ENCODE measurements around the gene MTHFR.

Gene MTHFR

DNA sequence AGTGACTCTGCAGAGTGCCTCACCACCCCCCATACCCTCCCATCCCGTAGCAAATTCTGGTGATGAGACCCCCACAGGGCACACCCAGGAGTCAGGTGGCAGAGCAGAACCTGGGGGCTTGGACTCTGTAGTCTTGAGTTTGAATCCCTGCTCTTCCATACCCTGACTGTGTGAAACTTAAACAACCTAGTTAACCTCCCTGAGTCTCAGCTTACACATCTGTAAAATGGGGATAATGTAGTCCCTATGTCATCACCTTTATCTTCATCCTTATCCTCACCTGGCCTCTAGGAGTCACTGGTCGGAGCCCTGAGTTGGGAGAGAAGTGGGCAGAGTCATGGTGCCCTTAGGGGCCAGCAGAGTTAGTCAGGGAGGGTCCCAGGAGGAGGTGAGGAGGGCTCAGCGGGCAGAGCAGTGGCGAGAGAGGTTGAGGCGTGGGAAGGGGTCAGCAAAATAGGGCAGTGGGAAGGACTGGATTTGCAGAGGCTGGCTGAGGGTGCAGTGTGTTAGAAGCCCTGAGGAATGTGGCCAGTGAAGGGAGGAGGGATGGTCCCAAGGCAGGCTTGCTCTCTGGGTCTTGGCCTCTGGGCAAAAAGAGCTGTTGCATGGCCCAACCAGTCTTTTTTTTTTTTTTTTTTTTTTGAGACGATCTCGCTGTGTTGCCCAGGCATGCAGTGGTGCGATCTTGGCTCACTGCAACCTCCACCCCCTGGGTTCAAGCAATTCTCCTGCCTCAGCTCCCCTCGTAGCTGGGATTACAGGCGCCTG, 25.2 kb downstream of the MTHFR start:
- no peak for DNase-seq

DNA sequence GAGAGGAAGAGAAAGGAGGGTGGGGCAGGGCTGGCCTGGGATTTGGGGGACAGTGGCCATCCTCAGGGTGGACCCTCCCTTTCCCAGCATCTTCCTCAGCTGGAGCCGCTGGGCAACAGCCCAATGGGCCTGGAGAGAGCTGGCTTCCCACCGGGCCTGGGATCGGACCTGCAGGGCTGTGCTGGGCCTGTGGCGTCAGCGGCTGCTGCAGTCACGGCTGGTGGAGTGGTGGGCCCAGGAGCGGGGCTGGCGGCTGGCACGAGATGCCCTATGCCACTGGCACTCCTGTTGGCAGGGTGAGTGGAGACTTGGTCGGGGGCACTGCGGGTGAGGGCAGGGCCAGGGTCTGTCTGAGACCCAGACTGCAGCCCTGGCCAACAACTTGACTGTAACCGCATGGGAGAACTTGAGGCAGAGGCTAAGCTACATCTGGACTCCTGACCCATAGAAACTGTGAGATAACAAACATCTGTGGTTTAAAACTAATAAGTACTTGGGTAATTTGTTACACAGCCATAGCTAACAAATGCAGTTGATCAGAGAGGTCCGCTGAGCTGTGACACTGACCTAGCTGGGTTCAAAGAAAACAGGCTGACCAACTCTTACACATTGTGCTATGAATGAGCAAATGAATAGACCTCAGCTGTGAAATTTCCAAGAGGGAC, 25.9 kb downstream of the MTHFR start:
- no peak for DNase-seq

DNA sequence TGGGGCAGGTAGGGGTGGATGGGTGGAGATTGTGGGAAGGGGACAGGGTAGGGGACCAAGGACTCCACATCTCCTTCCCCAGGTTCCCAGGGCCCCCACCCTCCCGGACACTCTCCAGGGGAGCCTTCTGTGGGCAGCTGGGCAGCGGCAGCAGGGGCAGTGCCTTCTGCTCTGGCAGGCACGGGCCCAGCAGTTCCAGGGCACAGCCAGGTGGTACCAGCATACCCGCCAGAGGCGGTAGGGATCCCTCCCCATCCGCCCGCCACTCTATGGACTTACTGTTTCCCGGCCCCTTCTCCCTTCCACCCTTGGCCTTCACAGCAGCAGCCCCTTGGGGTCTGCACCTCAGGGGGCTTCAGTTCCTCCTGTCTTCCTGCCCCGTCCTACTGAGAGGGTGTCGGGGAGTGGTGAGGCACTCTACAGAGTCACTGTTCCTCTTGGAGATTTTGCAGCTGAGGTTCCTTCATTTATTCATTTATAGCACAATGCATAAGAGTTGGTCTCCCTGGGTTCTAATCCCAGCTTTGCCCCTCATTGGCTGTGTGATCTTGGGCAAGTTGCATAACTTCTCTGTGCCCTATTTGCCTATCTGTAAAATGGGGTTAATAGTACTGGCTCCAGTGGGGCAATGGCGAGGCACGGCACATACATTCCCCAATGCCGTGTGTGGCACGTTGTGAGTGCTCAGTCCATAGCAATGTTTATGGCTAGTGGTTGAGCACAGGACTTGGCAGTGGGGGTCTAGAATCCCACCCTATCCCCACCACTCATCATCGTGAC, 26.7 kb downstream of the MTHFR start:
- no peak for DNase-seq

DNA sequence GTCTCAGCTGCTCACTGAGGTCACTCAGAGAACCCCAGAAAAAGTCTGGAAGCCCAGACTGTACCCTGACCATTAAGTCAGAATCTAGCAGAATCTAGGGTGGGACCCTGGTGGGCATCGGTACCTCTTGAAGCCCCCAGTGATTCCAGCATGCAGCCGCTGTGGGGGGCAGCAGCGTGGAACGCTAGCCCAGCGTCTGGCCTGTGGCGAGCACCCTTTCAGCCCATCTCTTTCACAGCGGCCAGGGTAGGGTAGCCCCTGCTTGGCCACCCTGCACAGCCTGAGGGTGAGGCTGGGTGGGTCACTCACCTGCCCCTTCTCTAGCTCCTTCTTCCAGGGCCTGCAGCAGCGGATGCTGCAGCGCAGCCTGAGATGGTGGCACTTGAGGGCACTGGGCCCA, 27.4 kb downstream of the MTHFR start:
- no peak for DNase-seq

DNA sequence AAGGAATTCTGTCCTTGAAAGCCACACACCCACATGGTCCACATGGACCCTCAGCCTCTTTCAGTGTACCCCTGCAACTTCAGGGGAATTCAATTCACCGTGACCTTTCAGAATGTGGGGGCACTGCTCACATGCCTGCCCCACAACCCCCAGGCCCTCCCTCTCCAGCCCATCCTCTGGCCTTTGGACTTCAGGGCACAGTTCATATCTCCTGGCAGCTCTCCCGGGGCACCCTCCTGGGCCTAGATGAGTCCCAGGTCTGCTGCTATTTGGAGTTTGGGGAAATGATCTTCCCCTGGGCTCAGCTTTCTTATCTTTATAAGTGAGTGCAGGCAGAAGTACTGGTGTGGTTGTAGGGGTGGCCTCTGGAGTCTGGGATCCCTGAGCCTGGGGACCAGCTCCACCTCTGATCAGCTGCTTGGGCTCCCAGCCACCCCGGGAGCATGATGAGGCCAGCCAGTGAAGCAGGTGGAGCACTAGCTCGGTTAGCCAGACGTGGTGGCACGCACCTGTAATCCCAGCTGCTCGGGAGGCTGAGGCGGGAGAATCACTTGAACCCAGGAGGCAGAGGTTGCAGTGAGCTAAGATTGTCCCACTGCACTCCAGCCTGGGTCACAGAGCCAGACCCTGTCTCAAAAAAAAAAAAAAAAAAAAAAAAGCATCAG, 28.0 kb downstream of the MTHFR start:
- DNase-seq, result no peak

DNA sequence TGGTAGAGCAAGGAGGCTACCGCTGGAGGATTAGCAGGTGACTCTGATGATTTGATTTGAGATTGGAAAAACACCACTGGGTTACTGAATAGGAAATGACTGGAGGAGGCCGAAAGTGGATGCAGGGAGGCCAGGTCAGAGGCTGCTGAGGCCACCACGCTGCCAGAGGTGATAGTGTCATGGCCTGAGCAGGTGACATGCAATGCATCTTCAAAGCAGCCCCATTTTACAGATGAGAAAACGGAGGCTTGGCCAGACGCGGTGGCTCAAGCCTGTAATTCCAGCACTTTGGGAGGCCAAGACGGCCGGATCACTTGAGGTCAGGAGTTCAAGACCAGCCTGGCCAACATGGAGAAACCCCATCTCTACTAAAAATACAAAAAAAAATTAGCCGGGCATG, 31.0 kb downstream of the MTHFR start:
- DNase-seq, result no peak

DNA sequence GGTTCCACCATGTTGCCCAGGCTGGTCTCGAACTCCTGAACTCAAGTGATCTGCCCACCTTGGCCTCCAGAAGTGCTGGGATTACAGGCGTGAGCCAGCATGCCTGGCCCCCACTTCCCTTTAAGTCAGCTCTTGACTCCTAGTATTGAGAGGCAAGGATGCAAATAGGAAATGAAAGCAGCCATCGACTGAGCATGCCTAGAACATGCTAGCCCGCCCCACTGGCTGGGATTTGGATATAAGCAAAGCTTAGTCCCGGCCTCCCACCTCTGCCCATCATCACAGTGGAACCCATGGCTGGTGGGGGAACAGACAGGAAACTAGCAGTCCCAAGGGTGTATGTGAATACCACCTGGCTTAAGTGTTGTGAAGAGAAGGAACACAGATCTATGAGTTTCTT, 33.3 kb downstream of the MTHFR start:
- peak; percentile 9 for DNase-seq

DNA sequence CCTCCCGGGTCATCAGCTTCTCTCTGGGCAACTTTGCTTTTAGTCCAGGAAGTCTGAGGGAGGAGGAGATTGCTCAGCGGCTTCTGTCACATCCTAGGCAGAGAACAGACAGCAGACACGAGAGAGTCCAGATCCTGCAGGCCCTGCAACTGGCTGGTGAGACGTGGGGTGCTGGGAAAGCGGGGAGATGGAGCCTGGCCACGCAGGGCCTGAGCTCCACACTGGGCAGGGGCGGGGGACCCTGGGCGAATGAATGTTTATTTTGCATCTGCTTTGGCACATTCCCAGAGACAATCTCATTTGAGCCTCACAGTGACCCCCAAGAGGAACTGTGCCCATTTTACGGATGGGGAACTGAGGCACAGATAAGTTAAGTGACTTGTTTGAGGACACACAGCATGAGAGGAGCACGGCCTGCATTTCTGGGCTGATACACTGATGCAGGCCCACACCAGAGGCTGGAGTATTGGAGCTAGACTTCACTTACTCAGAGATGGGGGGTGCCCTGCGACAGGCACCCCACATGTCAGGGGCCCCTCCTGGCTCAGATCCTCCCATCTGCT, 34.2 kb downstream of the MTHFR start:
- DNase-seq, result no peak

DNA sequence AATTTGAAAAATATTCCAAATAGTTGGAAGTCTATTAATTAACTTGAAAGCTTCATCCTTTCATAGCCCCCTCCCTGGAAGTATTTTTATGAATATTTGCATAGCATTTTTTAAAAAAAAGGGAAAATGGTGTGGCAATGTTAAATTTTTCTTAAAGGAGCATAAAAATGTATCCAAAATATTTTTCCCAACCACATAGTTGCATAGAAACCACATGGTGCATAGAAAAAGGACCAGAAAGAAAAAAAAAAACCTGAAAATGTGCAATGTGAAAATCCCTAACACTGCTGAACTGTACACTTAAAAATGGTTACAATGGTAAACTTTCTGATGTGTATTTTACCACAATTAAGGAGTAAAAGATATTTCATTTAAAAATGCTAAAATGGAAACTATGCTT, 35.8 kb downstream of the MTHFR start:
- DNase-seq, result no peak

DNA sequence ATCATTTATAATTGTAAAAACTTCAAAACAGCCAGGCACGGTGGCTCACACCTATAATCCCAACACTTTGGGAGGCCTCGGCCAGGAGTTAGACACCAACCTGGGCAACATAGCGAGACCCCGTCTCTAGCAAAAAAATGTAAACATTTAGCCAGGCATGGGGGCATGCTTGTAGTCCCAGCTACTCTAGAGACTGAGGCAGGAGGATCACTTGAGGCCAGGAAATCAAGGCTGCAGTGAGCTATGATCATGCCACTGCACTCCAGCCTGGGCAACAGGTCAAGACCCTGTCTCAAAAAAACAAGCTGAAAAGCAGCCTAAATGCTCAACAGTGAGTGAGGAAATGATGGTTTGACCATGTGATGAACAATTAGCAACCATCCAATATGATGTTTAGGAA, 36.5 kb downstream of the MTHFR start:
- no peak for DNase-seq

DNA sequence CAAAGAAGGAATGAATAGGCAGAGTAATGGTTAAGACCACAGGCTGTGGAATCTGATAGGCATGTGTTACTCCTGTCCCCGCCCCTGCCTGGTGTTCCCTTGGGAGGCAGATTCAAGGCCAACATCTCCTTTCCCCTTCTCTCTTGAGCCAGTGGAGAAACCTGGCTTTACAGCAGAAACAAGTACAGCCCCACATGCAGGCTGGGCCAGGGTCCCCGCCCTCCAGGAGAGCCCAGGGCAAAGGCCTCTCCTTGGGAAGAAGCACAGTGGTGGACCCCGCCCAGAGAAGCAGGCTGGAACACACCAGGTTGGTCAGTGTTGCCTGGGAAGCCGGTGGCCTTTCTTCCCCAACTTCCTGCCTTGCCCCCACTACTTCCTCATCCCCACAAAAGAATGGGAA, 36.9 kb downstream of the MTHFR start:
- DNase-seq, result no peak

DNA sequence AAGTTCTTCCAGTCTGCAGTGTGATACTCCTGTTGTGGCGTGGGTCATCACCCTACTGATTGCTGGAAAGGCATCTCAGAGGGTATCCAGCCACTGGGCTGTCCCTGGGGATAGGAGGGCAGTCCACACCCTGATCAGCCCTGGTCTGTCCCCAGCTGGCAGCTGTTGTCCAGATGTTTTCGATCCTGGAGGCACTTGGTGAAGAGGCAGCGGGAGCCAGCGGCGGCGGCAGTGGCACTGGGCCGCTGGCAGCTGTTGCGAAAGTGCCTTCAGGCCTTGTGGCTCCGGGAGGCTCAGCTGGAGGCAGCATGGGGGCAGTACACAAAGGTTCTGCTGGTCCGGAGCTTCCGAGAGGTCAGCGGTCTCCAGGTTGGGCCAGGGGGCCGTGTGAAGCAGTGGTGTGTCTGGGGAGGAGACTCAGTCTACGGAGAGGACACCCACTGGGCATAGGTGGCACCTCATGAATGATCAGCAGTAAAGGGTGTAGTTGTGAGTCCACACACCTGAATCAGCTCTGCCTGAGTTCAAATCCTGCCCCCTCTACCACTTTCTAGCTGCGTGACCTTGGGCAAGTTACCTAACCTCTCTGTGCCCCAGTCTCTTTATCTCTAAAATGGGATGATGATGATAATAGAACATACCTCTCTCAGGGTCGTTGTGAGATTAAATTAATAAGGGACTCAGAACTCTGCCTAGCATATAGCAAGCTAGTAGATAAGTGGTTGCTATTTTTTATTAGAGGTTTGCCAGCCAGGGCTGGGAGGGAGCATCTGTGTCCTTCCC, 37.7 kb downstream of the MTHFR start:
- no peak for DNase-seq

DNA sequence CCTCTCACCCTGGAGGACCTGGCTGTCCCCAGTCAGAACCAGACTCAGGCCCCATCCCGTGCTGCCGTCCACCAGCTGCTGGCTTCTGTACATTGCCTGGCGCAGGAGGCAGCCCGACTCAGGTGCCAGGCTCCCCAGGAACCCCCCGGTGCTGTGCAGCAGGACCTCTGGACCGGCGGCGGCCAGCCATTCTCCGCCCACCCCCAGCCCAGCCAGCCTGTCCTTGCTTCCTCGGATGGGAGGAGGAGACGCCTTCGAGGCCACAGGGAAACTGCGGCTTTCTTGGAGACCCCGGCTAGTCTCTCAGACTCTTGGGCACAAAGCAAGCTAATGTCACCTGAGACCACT, 39.4 kb downstream of the MTHFR start:
- DNase-seq, result no peak

DNA sequence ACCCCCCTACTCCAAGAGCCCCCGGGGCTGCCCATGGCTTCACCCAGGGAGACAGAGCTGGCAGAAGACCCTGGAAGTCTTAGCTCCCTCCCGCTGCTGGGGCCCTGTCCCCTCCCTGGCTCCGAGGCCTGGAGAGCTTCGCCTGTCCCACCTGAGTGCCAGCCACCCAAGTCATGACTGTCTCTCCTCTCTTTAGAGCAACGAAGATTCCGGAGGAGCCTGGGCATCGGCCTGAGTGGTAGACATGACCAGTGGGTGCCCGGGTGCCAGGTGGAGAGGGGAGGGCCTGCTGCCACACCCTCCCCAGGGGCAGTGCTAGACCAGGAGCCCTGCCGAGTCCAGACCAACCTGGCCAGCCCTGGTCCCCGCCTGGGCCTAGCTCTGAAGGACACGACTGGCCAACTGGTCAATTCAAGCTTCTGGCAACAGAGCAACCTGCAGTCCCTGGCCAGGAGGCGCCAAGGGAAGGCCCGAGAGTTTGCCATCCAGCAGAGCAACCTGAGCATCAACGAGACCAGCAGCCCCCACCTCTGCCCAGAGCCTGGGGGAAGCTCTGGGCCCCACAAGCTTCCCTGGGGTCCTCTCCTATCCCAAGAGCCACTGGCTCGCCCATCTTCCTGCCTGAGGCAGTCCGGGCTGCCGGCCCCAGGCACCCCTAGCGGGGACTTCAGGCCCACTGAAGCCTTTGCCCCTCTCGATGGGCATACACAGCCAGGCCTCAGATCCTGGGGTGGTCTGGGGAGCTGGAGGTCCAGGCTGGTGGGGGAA, 39.9 kb downstream of the MTHFR start:
- no peak for DNase-seq

DNA sequence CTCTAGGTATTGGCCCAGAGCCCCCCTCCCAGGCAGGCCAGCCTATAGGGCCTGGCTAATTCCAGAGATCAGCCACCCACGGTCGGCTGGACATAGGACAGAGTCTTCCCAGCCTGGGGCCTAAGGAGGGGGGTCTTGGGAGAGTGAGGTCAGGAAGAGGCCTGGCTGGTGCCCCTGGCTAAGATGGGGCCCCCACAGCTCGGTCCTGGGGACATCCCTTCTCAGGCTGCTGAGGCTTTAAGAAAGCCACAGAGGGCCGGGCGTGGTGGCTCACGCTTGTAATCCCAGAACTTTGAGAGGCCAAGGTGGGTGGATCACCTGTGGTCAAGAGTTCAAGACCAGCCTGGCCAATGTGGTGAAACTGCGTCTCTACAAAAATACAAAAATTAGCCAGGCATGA, 41.2 kb downstream of the MTHFR start:
- no peak for DNase-seq

DNA sequence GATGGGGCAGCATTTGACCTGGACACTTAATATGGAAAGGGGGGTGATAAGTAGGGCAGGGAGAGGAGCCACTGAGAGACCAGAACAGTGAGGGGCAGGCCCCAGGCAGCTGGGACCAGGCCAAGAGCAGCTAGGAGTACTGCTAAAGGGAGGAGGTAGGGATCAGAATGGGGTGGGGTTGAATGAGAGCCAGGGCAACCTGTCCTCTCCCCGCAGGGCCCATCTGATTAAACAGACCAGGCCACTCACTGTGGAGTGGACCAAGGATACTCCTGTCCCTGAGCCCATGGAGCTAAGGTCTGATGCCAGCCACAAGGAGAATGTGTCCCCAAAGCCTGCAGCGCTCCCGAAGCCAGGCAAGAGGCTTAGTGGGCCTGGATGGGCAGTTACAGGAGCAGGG, 41.6 kb downstream of the MTHFR start:
- no peak for DNase-seq

DNA sequence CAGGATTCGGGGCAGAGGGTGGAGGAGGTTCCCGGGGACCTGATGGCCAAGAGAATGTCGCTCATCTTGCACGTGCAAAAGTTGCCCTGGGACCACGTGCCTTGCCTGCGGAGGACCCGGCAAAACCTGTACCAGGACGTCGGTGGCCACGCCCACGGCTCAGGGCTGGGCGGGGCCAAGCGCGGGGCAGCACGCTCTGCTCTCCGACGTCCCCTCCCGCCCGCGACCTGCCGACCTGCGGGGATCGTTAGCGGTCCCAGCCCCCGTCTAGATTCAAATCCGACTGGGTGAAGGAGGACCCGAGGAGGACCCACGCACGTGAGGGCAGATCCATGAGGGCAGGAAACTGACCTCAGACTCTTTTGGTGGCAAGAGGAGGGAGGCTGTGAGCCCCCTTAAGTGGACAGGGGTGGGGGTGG, 43.8 kb downstream of the MTHFR start, which contains the start of gene C1orf167:
C1orf167 (plus strand) TSS at position 206 of the 419 bp plus-strand sequence. CDS start 2,208 bp downstream, outside the sequence.
- no peak for DNase-seq

DNA sequence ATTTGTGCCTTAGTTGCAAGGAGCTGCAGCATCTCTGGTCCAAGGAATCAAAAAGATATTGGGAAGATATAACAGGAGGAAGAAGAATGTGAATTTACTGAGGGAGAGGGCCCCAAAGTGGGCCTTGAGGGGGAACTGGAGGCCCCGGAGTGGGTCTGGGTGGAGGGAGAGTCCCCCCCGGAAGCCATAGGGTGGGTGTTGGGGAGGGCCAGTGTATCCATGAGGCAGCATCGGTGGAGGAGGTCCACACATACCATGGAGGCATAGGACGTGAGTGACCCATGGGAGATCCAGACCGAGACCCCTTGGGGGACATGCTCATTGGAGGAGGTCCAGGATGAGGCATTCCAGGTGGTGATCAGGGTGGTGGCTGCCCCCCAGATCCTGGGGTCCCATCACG, 44.5 kb downstream of the MTHFR start:
- no peak for DNase-seq

DNA sequence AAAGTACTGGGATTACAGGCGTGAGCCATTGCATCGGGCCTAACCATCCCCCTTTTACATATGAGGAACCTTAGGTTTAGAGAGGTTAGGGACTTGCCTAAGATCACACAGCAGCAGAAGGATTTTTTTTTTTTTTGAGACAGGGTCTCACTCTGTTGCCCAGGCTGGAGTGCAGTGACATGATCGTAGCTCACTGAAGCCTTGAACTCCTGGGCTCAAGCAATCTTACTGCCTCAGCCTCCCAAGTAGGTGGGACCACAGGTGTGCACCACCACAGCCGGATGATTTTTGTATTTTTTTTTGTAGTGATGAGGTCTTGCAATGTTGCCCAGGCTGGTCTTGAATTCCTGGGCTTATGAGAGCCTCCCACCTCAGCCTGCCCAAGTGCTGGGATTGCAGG, 46.0 kb downstream of the MTHFR start:
- DNase-seq, result no peak

DNA sequence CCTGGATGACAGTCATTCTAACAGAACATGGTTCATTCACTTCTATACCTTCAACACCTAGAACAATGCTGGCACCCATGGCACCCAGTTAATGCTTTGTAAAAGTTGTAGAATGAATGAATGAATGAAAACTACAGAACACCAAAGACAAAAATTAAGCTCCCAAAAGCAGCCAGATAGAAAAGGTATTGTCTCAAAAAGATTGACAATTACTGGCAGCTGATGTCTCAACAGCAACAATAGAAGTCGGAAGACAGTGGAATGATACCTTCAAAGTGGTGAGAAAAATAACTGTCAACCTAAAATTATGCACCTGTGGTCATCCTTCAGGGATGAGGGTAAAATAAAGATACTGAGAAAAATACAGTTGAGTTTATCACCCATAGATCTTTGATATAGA, 48.7 kb downstream of the MTHFR start:
- DNase-seq, result no peak

DNA sequence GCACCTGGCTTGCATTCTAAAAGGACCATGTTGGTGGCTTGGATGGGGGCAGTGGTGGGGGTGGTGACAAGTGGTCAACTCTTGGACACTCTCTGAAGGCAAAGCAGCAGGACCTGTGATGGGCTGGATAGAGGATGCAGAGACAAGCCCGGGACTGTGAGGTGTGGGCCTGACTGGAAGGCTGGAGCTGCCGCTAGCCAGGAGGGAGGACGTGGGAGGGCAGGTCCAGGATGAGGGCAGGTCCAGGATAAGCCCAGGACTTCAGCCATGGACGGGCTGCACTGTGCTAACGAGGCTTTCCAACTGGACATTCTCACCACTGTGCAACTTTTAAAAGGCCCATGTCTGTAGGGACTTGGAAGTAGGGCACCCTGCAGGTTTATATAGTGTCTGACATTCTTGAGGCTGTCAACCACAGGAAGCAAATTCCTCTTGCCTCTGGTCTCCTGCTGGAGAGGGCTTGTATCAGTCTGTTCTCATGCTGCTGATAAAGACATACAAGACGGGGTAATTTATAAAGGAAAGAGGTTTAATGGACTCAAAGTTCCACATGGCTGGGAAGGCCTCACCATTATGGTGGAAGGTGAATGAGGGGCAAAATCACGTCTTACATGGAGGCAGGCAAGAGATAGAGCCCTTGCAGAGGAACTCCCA, 52.1 kb downstream of the MTHFR start:
- no peak for DNase-seq
